H54 (cell line): ENCODE results near the gene SORCS3.

Experiments used
- DNase-seq: peaks from one replicate; pipeline ENCODE4 v3.0.0; 2011; ENCODE audit warnings: low spot score, mixed read lengths; ENCODE audit not compliant: insufficient read length
- FAIRE-seq: peaks from 3 replicates; lab custom pipeline; 2011; peaks lifted over from hg19 to GRCh38; lab: Jason Lieb, UNC
- POLR2A ChIP-seq: IDR thresholded peaks from 2 replicates; pipeline ENCODE4 v1.6.1; 2011; ENCODE audit warnings: low read depth, mild to moderate bottlenecking, low read length

Gene SORCS3

DNA sequence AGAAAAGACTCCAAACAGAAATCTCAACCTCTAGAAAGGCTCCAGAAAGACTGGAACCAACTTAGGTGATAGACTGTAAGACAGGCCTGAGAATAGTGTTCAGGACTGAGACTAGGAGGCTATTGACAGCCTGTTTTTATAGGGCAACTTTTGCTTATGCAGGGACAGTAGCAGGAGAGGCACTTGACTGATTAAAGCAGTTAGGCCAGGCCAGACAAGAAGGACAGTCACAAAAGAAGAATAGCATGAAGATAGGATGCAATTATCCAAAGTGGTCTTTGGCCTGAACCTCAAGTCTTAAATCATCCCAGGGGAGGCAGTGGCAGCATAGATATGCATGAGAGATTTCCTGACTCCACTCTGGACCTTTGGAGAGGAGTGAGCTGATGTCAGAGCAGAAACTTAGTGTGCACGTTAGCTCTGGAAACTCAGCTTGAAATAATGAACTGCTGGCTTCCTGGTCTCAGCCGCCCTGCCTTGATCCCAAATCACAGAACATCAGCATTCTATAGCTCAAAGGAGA is 290.6 kb downstream of the SORCS3 start:
- no peak for TF ChIP-seq POLR2A
- DNase-seq (no peak), FAIRE-seq (no peak)

DNA sequence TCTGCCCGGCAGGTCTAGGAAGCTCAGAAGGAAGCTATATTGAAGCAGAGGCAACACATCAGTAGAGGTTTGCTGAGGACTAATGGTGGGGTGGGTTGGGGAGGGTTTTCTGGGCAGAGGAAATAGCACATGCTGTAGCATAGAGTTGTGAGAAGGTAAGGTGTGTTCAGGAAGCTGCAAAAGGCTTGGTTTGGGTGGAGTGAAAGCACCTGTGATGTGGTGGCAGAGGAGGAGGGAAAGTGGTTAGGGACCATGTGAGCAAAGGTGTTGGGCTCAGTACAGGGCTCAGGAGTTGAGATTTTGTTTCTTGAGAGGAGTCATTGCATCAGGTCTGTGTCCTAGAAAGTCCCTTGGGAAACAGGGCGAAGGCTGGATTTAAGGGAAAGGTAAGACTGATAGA is 294.6 kb downstream of the SORCS3 start:
- no peak for TF ChIP-seq POLR2A
- FAIRE-seq (no peak), DNase-seq (no peak)

- DNase-seq (peak; percentile 57), FAIRE-seq (peak; percentile 96)
- no peak for TF ChIP-seq POLR2A
Measured at GRCh38 chr10:104937567-104937966, 296.5 kb downstream of the SORCS3 start.

GRCh38 chr10:104938031-104938430 is 296.9 kb downstream of the SORCS3 start:
- no peak for DNase-seq
- no peak for FAIRE-seq
- TF ChIP-seq POLR2A, result no peak

DNA sequence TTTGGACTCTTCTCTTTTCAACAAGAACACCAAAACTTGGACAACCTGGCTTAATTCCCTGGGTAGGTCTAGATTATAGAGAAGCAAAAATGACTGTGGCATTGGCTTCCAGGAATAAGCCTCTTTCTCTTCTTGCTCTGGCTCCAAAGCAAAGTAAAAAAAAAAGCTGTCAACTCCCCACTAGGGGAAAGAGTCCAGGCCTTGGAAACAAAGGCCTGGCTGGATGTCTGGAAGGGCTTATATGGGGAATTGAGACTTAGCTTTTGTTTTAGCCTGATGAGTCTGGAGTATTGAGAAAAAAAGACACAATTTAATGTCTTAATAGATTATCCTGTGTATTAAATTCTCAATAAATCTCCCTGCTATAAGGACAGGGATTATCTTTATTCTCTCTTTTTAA is 300.6 kb downstream of the SORCS3 start:
- no peak for FAIRE-seq
- DNase-seq, result no peak
- no peak for TF ChIP-seq POLR2A

DNA sequence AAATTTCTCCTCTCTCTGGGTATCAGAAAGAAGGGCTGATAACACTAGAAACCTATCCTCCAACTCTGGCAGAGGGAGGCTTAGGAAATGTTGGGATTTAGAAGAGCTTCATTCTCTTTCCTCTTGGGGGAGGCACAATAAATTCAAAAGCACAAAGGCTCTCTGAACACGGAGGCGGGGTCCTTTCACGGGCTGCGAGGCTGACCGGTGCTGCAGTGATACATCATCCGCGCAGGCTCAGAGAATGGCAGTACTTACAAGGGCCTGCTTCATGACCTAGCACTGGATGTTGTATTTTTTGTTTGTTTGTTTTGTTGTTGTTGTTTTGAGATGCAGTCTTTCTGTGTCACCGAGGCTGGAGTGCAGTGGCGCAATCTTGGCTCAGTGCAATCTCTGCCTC is 306.2 kb downstream of the SORCS3 start:
- FAIRE-seq, result no peak
- TF ChIP-seq POLR2A, result no peak

GRCh38 chr10:104957178-104957841 is 316.2 kb downstream of the SORCS3 start:
- DNase-seq, result no peak
- TF ChIP-seq POLR2A, result no peak
- no peak for FAIRE-seq

More for the DNA sequence above, 306.2 kb downstream of the SORCS3 start:
- DNase-seq, result no peak

DNA sequence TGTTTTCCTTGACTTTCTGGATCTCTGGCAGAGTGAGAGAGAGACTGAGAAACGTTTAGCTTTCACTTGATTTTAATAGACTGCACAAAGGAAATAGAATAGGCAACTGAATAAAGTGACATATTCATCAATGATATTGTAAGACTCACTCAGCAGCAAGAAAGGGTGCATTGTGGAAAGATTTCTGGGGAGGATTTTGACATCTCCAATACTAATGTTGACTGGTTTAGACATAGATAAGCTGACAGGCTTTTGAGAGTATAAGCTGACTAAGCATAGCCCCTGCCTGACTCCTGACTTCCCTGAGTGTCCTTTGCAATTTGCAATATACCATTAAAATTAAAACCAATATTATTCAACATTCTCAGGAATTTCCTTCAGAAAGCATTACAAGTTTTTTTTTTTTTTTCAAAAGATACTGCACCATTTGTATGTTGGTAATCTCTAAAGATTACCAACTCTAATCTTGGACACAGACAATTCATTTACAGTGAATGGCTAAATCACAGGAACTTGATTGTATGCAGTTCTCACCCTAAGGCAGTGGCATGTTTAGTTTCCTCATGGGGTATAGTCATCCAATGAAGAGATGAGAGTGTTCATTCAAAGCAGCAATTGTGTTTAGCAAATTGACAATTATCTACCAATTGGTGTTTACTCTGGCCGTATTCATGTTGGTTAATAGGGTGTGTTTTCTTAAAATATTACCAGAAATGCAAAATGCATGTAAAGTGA is 325.6 kb downstream of the SORCS3 start:
- FAIRE-seq (no peak), DNase-seq (no peak)
- TF ChIP-seq POLR2A, result no peak

GRCh38 chr10:104980368-104980767 is 339.3 kb downstream of the SORCS3 start:
- TF ChIP-seq POLR2A, result no peak
- DNase-seq (no peak), FAIRE-seq (no peak)

DNA sequence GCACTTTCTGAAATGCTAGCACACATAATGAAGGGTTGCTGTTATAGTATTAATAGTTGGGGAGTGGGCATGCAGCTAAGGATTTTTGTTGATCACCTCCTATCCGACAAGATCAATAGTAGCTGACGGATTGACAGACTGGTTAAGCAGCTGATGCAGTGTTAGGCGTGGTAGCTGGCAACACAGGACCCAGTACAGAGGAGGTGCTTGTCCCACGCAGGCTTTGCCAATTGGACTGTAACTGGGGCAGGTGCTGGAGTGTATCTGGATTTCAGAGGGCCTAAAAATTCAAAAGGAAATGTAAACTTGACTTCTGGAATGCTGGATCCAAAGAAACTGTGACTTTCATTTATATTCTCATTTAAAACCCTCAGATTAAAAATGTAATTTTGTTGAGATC is 340.9 kb downstream of the SORCS3 start:
- no peak for DNase-seq
- FAIRE-seq, result no peak
- TF ChIP-seq POLR2A, result no peak

DNA sequence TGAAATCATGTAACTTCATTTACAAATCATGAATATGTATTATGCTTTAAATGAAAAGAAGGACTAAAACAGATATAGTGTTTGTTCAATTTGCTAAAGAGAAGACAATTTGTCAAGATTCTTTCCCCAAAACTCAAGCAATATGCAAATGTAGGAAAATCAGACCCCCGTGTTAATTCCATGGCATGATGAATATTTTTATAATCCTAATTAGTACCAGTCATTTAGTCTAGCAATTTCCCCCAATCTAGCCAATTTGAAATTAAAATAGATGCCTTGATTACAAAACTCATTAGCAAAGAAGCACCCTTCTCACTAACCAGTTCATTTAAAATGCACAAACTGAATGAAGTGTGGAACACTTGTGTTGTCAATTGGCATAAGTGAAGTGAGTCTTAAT is 347.6 kb downstream of the SORCS3 start:
- FAIRE-seq (no peak), DNase-seq (no peak)
- TF ChIP-seq POLR2A, result no peak

GRCh38 chr10:104989880-104990279 is 348.8 kb downstream of the SORCS3 start:
- TF ChIP-seq POLR2A, result no peak
- no peak for FAIRE-seq
- no peak for DNase-seq

GRCh38 chr10:104993085-104993484 is 352.0 kb downstream of the SORCS3 start:
- DNase-seq (no peak), FAIRE-seq (no peak)
- TF ChIP-seq POLR2A, result no peak

DNA sequence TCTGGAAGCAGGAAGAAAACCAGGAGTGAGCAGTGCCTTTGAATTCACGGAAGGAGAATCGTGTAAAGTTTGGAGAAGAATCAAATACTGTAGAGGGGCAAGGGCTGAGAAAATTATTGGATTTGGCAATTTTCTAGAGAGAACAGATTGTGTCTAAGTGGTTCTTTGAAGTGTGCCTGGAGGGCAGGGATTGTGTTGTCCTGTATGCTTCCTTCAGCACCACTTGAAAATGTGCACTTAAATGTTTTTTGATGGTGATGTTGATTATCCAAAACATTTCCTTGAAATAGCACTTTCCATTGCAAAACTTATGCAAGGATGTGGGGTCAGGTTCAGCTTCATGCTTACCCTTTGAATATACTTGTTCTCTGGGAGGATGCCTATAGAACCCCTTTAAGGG is 360.2 kb downstream of the SORCS3 start:
- FAIRE-seq, result no peak
- no peak for TF ChIP-seq POLR2A
- DNase-seq, result no peak
